ENCODE data around the gene MPZL3.
"Not testable (repeated sequence)": the region's sequence is repeated elsewhere in the genome, so short reads cannot be mapped to it uniquely, and the experiment has no call there.

The MPZL3 gene

DNA sequence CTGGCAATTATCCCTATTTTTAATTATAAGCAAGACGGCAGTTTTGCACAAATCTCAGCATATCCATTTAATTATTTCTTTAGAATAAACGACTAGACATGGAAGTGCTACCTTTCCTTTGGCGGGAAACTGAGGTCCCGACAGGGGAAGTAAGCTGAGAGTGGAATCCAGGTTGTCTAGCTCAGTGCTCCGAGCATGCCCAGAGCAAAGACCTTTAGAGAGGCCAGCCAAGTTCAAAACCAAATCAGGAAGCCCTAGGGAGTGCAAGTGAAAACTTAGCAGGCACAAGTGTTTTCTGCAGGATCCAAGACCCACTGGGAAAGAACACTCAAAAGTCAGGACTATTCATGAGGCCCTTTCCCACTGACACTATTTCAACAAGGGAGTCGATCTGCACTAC, 53.0 kb downstream of the MPZL3 start:
- TF ChIP-seq, protein P1, sequence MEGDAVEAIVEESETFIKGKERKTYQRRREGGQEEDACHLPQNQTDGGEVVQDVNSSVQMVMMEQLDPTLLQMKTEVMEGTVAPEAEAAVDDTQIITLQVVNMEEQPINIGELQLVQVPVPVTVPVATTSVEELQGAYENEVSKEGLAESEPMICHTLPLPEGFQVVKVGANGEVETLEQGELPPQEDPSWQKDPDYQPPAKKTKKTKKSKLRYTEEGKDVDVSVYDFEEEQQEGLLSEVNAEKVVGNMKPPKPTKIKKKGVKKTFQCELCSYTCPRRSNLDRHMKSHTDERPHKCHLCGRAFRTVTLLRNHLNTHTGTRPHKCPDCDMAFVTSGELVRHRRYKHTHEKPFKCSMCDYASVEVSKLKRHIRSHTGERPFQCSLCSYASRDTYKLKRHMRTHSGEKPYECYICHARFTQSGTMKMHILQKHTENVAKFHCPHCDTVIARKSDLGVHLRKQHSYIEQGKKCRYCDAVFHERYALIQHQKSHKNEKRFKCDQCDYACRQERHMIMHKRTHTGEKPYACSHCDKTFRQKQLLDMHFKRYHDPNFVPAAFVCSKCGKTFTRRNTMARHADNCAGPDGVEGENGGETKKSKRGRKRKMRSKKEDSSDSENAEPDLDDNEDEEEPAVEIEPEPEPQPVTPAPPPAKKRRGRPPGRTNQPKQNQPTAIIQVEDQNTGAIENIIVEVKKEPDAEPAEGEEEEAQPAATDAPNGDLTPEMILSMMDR (IDR thresholded peaks at IDR 0.05; ENCODE audit: insufficient read depth, missing control alignments), result no peak
- FAIRE-seq (no peak), DNase-seq (ENCODE audit: insufficient read length, low spot score) (no peak)

DNA sequence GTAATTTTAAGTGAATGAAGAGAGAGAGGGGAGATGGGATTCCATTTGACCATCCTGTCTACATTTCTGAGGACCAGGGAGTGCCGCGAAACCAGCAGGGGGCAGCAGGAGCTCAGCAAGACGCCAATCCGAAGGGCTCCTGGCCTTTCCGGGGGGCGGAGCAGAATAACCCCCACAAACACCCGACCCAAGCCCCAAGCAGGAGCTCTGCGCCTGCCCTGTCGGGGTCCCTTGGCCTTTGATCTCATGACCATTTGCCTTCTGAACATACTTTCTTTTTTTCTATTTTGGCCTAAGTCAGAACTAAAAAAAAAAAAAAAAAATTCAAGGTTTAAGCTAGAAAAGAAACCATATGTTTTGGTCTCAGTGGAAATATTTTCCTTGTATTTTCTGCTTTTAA, 53.8 kb downstream of the MPZL3 start:
- TF ChIP-seq, protein P1 (IDR thresholded peaks at IDR 0.05; ENCODE audit: insufficient read depth, missing control alignments), result peak; percentile 83
- FAIRE-seq (no peak), DNase-seq (ENCODE audit: insufficient read length, low spot score) (peak; percentile 55)

DNA sequence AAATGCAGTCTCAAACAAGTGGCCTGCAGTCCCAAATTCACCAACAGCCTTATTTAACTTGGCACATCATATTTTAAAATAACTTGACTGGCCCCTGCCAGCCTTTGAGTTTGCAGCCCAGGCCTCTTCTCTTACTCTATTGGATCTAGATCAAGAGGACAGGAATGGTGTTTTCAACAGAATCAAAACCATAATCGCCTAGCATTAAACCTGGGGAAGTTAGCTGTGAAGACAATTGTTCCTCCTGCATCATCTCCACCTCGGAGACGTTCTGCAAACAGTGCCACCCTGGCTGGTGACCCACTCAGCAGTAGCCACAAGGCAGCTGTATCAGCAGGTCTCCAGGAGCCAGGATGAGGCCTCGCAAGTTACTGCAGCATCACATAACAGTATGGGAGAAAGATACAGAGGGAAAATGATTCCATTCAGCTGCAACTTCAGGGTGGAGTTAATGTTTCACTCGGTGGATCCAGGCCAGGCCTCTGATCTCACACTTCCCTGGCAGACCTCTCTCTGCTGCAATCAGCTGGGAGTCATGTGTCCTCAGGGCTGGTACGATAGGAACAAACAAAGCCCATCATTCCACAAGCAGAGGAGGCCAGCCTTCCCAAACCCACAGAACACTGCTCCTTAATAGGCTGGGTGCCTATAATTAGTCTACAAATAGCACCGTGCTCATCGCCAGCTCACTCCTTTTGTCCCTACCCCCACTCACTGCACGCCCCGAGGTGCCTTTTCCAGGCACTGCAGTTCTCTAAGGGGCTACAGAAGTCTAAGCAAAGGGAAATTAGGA, 57.1 kb downstream of the MPZL3 start:
- DNase-seq (ENCODE audit: insufficient read length, low spot score), result no peak
- no peak for FAIRE-seq
- TF ChIP-seq, protein P1 (IDR thresholded peaks at IDR 0.05; ENCODE audit: insufficient read depth, missing control alignments), result no peak

DNA sequence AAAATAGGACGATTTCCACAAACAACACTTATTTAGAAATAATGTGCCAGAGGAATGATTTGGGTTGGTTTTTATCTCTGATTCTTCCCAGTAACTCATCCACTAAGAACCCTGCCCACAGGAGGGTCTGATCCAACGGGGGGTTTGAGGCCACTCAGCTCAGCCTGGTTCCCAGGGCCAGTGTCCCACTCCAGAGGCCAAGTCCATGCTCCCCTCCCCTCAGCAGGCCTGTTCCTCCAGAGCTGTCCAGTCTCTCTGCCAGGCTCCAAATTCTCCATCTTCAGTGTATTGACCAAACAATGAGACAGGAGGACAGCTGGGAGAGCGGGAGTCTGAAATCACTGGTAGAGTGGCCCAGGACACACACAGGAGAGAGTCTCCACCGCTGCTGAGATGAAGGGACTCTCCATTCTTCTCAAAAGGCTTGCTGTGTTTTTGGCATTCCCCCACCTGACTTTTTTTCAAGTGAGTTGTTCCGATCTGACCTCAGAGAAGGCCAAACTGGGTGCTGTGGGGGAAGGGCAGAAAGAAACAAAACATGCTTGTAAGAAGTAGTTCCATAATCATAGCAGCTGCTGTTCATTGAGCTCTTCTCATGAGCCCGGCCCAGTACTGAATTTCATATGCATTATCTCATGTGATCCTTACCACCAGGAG, 58.1 kb downstream of the MPZL3 start:
- DNase-seq (ENCODE audit: insufficient read length, low spot score), result no peak
- TF ChIP-seq, protein P1 (IDR thresholded peaks at IDR 0.05; ENCODE audit: insufficient read depth, missing control alignments), result no peak
- no peak for FAIRE-seq

DNA sequence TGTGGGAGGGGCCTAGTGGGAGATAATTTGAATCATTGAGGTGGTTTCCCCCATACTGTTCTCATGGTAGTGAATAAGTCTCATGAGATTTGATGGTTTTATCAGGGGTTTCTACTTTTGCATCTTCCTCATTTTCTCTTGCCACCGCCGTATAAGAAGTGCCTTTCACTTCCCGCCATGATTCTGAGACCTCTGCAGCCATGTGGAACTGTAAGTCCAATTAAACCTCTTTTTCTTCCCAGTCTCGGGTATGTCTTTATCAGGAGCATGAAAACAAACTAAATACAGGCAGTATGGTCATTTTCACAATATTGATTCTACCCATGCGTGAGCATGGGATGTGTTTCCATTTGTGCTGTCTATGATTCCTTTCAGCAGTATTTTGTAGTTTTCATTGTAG, 59.3 kb downstream of the MPZL3 start:
- DNase-seq (ENCODE audit: insufficient read length, low spot score); FAIRE-seq: not testable (repeated sequence)

DNA sequence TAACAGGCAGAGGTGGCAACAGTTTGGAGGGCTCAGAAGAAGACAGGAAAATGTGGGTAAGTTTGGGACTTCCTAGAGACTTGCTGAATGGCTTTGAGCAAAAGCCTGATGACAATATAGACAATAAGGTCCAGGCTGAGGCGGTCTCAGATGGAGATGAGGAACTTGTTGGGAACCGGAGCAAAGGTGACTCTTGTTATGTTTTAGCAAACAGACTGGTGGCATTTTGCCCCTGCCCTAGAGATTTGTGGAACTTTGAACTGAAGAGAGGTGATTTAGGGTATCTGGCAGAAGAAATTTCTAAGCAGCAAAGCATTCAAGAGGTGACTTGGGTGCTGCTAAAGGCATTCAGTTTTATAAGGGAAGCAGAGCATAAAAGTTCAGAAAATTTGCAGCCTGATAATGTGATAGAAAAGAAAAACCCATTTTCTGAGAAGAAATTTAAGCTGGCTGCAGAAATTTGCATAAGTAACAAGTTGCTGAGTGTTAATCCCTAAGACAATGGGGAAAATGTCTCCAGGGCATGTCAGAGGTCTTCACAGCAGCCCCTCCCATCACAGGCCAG, 61.1 kb downstream of the MPZL3 start:
- not testable (repeated sequence) for DNase-seq (ENCODE audit: insufficient read length, low spot score); FAIRE-seq

DNA sequence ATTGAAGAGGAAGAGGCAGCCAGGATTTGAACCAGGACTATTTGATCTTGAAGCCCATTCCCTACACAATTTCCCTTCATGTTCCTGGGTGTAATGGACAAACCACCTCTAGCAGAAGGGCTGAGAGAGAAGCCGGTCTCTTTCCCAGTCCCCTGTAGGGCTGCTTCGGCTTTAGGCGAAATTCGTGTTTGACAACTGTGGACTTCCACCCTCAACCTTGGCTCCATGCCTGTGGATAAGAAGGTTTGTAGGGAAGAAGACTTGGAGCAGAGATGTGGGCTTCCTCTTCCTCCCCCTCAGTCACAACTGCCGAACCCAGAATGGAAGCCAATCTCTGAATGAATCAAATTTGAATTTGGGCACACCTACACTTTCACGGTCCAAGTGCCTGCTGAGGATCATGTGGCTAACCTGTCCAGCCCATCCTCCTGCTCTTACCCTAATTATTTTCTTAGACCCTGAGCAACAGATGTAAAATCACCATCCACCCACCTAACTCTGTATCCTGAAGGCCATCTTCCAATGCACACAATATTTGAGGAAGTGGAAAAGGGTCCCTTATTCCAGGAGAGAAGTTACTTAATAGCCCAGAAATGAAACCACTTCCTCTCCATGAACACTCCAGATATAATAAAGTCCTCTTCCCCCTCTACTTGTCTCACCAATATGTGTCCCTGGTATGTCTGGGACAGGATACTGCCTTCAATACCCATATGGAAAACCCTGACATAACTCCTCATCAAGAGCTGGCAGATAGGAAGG, 65.6 kb downstream of the MPZL3 start:
- FAIRE-seq (no peak), DNase-seq (ENCODE audit: insufficient read length, low spot score) (no peak)
- TF ChIP-seq, protein P1 (IDR thresholded peaks at IDR 0.05; ENCODE audit: insufficient read depth, missing control alignments), result no peak

Measured in D721Med (cell line).